ENCODE measurements around the gene RADIL.
"Not testable (repeated sequence)": the region's sequence is repeated elsewhere in the genome, so short reads cannot be mapped to it uniquely, and the experiment has no call there.

Gene RADIL

DNA sequence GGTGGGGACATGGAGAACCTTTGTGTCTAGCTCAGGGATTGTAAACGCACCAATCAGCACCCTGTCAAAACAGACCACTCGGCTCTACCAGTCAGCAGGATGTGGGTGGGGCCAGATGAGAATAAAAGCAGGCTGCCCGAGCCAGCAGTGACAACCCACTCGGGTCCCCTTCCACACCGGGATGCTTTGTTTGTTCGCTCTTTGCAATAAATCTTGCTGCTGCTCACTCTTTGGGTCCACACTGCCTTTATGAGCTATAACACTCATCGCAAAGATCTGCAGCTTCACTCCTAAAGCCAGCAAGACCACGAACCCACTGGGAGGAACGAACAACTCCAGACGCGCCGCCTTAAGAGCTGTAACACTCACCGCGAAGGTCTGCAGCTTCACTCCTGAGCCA lies 89.3 kb downstream of the RADIL start:
- not testable (repeated sequence) for H3K9me3 ChIP-seq (ENCODE audit: control insufficient read depth, insufficient read depth, low read length); H3K36me3 ChIP-seq (ENCODE audit: insufficient read depth, low read length); H3K4me1 ChIP-seq (ENCODE audit: insufficient read depth, low read length); H3K9ac ChIP-seq (ENCODE audit: low read depth, low read length)

DNA sequence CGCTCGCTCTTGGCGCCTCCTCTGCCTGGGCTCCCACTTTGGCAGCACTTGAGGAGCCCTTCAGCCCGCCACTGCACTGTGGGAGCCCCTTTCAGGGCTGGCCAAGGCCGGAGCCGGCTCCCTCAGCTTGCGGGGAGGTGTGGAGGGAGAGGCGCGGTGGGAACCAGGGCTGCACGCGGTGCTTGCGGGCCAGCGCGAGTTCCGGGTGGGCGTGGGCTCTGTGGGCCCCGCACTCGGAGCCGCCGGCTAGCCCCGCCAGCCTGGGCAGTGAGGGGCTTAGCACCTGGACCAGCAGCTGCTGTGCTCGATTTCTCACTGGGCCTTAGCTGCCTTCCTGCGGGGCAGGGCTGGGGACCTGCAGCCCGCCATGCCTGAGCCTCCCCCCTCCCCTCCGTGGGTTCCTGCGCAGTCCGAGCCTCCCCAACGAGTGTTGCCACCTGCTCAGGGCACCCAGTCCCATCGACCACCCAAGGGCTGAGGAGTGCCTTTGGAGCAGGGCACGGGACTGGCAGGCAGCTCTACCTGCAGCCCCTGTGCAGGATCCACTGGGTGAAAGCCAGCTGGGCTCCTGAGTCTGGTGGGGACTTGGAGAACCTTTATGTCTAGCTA lies 90.0 kb downstream of the RADIL start:
- not testable (repeated sequence) for H3K36me3 ChIP-seq (ENCODE audit: insufficient read depth, low read length); H3K9ac ChIP-seq (ENCODE audit: low read depth, low read length); H3K9me3 ChIP-seq (ENCODE audit: control insufficient read depth, insufficient read depth, low read length); H3K4me1 ChIP-seq (ENCODE audit: insufficient read depth, low read length)

DNA sequence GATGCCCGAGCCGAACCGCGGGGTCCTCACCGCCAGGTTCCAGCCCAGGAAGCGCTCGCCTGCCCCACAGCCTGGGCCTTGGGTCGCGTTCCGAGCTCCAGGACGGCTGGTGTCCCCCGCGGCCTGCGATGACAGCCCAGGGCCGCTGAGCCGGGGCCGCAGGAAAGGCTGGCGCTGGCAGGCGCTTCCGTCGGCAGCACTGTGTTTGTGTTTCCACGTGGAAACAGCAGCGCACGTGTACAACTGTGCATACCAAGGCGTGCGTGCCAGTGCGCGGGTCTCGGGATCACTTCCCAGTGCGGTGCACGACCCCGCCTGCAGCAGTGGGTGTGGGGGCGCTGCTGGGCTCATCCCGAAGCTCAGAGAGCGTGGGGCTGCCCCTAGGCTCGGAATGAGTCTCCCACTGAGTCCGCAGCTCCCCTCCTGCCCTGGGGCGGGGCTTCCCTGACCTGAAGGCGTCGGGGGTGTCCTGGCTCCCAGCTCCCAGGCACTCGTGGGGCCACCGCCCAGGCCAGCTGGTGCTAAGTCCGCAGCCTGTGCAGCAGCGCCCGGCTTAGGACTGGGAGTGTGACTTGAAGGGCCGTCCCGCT lies 90.9 kb downstream of the RADIL start:
- Histone ChIP-seq H3K36me3 (ENCODE audit: insufficient read depth, low read length) (no peaks in the 10 kb centered on the region; the same call in 1 of the 2 replicates), H3K9ac (ENCODE audit: low read depth, low read length) (peak overlapping the region; percentile 51; the same call in 1 of the 2 replicates), H3K9me3 (ENCODE audit: control insufficient read depth, insufficient read depth, low read length) (no peaks in the 10 kb centered on the region), H3K4me1 (ENCODE audit: insufficient read depth, low read length) (no peaks in the 10 kb centered on the region; the same call in 1 of the 2 replicates)

DNA sequence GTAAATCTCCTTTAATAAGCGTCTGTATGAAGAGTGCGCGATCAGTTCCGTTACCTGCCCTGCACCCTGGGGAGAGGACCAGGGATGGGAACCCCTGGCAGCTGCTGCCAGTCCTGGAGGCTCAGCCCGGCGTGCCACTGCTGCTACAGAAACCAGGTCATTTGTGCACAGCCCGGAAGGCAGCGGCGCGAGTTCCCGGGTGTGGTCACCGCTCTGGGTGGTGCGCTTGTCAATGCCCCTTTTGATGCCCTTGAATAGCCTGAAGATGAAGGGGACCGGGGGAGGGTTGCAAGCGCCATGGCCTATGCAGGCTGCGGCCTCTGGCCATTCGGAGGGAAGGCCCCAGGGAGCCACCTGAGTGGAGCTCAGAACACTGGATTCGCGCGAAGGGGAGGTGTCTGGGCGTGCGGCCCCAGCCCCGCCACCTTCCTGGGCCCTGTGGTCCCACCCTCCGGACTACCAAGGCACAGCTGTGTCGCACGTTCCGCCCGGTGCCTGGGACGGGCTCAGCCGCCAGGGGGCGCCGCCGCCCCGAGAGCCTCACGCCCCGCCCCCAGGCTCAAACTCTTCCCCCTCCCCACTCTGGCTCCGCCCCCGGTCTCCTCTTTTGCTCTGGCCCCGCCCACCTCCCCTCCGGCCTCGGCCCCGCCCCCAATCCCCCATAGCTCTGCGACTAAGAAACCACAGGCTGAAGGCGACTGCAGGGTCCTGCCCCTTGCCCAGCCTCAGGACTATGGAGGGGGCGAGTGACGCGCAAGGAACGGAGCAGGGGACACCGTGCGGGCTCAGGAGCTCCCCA lies 91.6 kb downstream of the RADIL start:
- Histone ChIP-seq H3K36me3 (ENCODE audit: insufficient read depth, low read length) (no peaks in the 10 kb centered on the region; the same call in 1 of the 2 replicates), H3K4me1 (ENCODE audit: insufficient read depth, low read length) (no peaks in the 10 kb centered on the region; the same call in 1 of the 2 replicates), H3K9me3 (ENCODE audit: control insufficient read depth, insufficient read depth, low read length) (no peaks in the 10 kb centered on the region), H3K9ac (ENCODE audit: low read depth, low read length) (peak overlapping the region; percentile 51; the same call in 1 of the 2 replicates)

GRCh38 chr7:4791101-4791737 lies 92.3 kb downstream of the RADIL start:
- Histone ChIP-seq H3K4me1 (ENCODE audit: insufficient read depth, low read length) (no peaks in the 10 kb centered on the region; the same call in 1 of the 2 replicates), H3K9me3 (ENCODE audit: control insufficient read depth, insufficient read depth, low read length) (no peaks in the 10 kb centered on the region), H3K9ac (ENCODE audit: low read depth, low read length) (no peak overlapping the region), H3K36me3 (ENCODE audit: insufficient read depth, low read length) (no peaks in the 10 kb centered on the region; the same call in 1 of the 2 replicates)

DNA sequence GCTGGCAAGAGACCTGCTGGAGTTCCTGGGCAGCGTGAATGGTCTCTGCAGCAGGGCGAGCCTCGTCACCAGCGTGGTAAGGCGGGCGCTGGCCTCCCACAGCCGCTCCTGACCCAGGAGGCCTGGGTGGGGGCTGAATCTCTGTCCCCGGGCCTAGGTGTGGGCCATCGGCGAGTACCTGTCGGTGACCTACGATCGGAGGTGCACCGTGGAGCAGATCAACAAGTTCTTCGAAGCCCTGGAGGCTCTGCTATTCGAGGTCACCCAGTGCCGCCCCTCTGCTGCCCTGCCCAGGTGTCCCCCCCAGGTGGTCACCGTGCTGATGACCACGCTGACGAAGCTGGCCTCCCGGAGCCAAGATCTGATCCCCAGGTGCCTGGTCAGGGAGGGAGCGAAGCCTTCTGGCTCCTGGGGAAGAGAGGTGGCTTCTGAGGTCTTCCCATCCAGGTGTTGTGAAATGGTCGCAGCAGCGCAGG lies 93.0 kb downstream of the RADIL start:
- Histone ChIP-seq H3K9ac (ENCODE audit: low read depth, low read length) (no peak overlapping the region), H3K36me3 (ENCODE audit: insufficient read depth, low read length) (no peaks in the 10 kb centered on the region), H3K9me3 (ENCODE audit: control insufficient read depth, insufficient read depth, low read length) (no peaks in the 10 kb centered on the region), H3K4me1 (ENCODE audit: insufficient read depth, low read length) (no peaks in the 10 kb centered on the region; the same call in 1 of the 2 replicates)

DNA sequence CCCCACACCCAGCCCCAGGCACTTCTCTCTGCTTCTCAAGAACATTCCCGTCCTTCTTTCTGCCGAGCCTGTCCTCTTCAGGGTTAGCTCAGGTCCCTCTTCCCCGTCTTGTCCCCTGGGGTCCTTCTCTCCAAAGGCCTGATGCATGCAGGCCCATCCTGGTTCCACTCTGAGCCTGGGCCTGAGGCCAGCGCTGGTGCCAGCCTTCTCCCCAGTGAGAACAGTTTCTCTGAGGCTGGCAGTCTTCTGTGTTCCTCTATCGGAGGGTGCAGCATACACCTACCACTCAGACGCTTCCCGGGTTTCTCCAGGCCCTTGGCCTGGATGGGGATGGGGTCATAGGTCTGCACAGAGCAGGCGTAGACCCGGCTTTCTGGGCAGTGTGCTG lies 93.4 kb downstream of the RADIL start:
- H3K9ac ChIP-seq (ENCODE audit: low read depth, low read length), result no peak overlapping the region
- no peaks in the 10 kb centered on the region; the same call in 1 of the 2 replicates for H3K4me1 ChIP-seq (ENCODE audit: insufficient read depth, low read length)
- H3K36me3 ChIP-seq (ENCODE audit: insufficient read depth, low read length), result no peaks in the 10 kb centered on the region
- H3K9me3 ChIP-seq (ENCODE audit: control insufficient read depth, insufficient read depth, low read length), result no peaks in the 10 kb centered on the region

DNA sequence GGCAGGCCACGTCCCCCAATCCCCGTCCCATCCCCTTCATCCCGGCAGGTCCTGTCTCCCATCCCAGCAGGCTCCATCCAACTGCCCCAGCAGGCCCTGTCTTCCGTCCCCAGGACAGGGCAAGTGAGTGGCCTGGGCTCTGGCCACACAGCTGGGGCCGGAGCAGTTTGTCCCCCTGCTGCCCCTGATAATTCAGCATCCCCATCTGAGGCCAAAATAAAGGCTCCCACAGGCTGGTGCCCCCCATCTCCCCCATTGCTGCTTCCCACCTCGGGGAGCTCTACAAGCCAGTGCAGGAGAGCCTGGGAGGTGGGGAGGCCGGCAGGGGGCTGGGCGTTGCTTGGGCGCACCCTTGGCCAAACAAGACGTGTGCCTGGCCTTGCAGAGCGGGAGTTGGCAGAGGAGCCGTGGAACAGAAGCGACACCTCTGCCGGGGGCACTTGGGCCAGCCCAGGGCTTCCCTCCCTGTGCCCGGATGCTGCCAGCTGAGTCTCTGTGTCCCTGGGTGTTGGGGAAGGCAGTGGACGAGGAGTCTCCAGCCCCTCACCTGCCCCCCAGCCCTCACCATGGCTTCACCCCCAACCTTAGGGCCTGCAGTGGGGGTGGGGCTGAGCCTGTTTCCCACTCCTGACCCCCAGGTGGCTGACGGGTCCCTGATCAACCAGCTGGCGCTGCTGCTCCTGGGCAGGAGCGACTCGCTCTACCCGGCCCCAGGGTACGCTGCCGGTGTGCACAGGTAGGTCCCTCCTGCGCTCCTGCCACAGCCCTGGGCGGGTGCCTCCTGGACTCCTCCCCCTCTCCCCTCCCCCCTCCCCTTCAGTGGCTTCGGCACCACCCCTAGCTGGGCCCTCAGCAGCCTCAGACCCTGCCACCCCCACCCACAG lies 94.1 kb downstream of the RADIL start:
- H3K4me1 ChIP-seq (ENCODE audit: insufficient read depth, low read length), result no peaks in the 10 kb centered on the region; the same call in 1 of the 2 replicates
- H3K9me3 ChIP-seq (ENCODE audit: control insufficient read depth, insufficient read depth, low read length), result no peaks in the 10 kb centered on the region
- no peak overlapping the region for H3K9ac ChIP-seq (ENCODE audit: low read depth, low read length)
- no peaks in the 10 kb centered on the region for H3K36me3 ChIP-seq (ENCODE audit: insufficient read depth, low read length)

DNA sequence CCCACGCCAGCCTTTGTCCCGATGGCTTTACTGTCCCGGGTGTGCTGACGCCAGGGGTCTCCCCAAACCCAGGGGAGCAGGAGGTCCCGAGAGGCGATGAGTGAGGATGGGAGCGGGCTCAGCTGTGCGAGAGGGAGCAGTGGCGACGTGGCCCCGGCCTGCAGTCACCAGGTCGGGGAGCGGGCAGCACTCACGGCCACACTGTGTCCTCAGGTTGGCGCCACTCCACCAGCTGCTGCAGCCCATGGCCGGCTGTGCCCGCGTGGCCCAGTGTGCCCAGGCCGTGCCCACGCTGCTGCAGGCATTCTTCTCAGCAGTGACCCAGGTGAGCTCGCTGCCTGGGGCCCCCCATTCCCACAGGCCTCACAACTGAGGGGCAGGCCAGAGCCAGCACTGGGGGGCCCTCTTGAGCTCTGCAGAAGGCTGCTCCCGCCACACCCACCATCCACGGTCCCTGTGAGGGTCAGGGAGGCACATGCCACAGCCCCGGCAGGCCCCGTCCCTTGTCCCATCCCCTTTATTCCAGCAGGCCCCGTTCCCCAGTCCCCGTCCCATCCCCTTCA lies 94.8 kb downstream of the RADIL start:
- Histone ChIP-seq H3K4me1 (ENCODE audit: insufficient read depth, low read length) (no peaks in the 10 kb centered on the region; the same call in 1 of the 2 replicates), H3K9ac (ENCODE audit: low read depth, low read length) (no peak overlapping the region), H3K9me3 (ENCODE audit: control insufficient read depth, insufficient read depth, low read length) (no peaks in the 10 kb centered on the region), H3K36me3 (ENCODE audit: insufficient read depth, low read length) (no peaks in the 10 kb centered on the region)

DNA sequence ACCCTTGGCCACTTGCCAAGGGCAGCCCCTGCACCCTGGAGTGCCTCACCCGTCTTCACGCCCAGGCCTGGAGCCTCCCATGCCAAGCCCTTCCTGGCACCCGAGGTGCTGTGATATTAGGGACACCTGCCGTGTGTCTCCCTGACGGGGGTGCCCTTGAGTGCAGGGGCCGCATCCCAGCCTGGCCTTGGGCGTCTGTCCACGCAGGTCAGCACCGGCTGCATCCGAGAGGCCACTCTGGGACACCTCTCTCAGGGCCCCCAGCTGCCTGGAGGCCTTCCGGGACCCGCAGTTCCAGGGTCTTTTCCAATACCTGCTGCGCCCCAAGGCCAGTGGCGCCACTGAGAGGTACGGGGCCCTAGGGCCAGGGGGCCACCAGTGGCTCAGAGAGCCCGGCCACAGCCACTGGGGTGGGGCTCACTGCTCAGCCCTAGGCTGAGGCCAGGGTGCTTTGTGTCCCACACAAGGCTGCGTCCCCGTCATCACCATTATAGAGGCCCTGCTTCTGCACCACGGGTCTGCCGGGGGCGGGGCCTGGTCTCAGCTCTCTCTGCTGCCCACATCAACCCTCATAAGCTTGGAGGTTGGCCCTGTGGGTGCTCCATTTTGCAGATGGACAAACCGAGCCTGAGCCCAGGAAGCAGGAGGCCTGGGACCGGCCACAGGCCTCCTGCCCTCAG lies 95.4 kb downstream of the RADIL start:
- no peaks in the 10 kb centered on the region for H3K9me3 ChIP-seq (ENCODE audit: control insufficient read depth, insufficient read depth, low read length)
- H3K9ac ChIP-seq (ENCODE audit: low read depth, low read length), result no peak overlapping the region
- H3K4me1 ChIP-seq (ENCODE audit: insufficient read depth, low read length), result no peaks in the 10 kb centered on the region; the same call in 1 of the 2 replicates
- no peaks in the 10 kb centered on the region; the same call in 1 of the 2 replicates for H3K36me3 ChIP-seq (ENCODE audit: insufficient read depth, low read length)

GRCh38 chr7:4787541-4787940 lies 96.0 kb downstream of the RADIL start:
- no peaks in the 10 kb centered on the region for H3K9me3 ChIP-seq (ENCODE audit: control insufficient read depth, insufficient read depth, low read length)
- no peak overlapping the region for H3K9ac ChIP-seq (ENCODE audit: low read depth, low read length)
- H3K36me3 ChIP-seq (ENCODE audit: insufficient read depth, low read length), result no peaks in the 10 kb centered on the region; the same call in 1 of the 2 replicates
- H3K4me1 ChIP-seq (ENCODE audit: insufficient read depth, low read length), result no peaks in the 10 kb centered on the region

DNA sequence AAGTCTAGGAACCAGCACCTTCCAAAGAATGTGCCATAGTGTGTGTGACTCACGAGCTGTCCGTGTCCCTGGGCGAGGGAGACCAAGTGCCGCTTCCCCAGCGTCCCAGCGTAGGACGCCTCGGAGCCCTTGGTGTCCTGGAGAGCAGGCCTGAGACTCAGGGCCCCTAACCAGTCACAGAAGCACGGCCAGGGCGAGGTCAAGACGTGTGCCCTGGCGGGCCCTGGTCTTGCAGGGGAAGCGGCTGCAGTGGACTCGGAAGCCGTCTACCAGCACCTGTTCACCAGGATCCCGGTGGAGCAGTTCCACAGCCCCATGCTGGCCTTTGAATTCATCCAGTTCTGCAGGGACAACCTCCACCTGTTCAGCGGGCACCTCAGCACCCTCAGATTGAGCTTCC lies 97.5 kb downstream of the RADIL start:
- Histone ChIP-seq H3K36me3 (ENCODE audit: insufficient read depth, low read length) (no peaks in the 10 kb centered on the region; the same call in 1 of the 2 replicates), H3K9me3 (ENCODE audit: control insufficient read depth, insufficient read depth, low read length) (no peaks in the 10 kb centered on the region)

DNA sequence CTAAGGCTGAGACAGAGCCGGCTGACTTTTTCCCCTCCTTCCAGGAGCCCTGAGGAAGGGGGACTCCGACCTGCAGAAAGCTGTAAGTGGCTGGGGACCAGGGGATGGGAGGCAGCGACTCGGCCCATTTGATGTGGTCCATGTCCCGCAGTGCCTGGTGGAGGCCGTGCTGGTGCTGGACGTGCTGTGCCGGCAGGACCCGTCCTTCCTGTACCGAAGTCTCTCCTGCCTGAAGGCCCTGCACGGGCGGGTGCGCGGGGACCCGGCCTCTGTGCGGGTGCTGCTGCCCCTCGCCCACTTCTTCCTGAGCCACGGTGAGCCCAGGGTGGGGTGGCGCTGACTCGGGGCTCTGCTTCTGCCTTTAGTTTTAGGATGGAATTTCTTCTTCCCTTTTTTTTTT lies 98.1 kb downstream of the RADIL start:
- Histone ChIP-seq H3K4me1 (ENCODE audit: insufficient read depth, low read length) (no peaks in the 10 kb centered on the region), H3K9ac (ENCODE audit: low read depth, low read length) (no peak overlapping the region), H3K9me3 (ENCODE audit: control insufficient read depth, insufficient read depth, low read length) (no peaks in the 10 kb centered on the region), H3K36me3 (ENCODE audit: insufficient read depth, low read length) (no peaks in the 10 kb centered on the region; the same call in 1 of the 2 replicates)

More for the DNA sequence above, 97.5 kb downstream of the RADIL start:
- Histone ChIP-seq H3K9ac (ENCODE audit: low read depth, low read length) (no peak overlapping the region), H3K4me1 (ENCODE audit: insufficient read depth, low read length) (no peaks in the 10 kb centered on the region)
